Central memory CD8-positive, alpha-beta T cell (primary cell): ENCODE results near the gene CLDN8.

ENCODE experiments used
- ATAC-seq: fragments of 150-1000 bp; cut with Tn5 transposase; replicated peaks from 2 replicates; pipeline ENCODE4 v1.10.0; 2022; ENCODE audit warnings: mild to moderate bottlenecking, moderate FRiP score, moderate number of reproducible peaks; ENCODE audit not compliant: poor library complexity, severe bottlenecking; ENCODE audit errors: extremely low read depth
- DNase-seq, 2 donors: peaks; one replicate each; pipeline ENCODE4 v3.0.0; 2021; ENCODE audit warnings: low spot score in 2 of 2
- H3K27ac Mint-ChIP-seq: one replicate; pipeline ENCODE4 v1.8.0; 2022; ENCODE audit warnings: low read depth, mild to moderate bottlenecking, moderate library complexity, mixed read lengths
- H3K27me3 Mint-ChIP-seq: one replicate; pipeline ENCODE4 v1.8.0; 2022; ENCODE audit warnings: mixed read lengths
- H3K36me3 Mint-ChIP-seq: one replicate; pipeline ENCODE4 v1.8.0; 2022; ENCODE audit warnings: mild to moderate bottlenecking, moderate library complexity, mixed read lengths; ENCODE audit not compliant: insufficient read depth
- H3K4me1 Mint-ChIP-seq: one replicate; pipeline ENCODE4 v1.8.0; 2022; ENCODE audit warnings: mixed read lengths
- H3K4me3 Mint-ChIP-seq: one replicate; pipeline ENCODE4 v1.8.0; 2022; ENCODE audit warnings: mild to moderate bottlenecking, moderate library complexity, mixed read lengths
- H3K9me3 Mint-ChIP-seq: one replicate; pipeline ENCODE4 v1.8.0; 2022; ENCODE audit warnings: mixed read lengths

The CLDN8 gene

DNA sequence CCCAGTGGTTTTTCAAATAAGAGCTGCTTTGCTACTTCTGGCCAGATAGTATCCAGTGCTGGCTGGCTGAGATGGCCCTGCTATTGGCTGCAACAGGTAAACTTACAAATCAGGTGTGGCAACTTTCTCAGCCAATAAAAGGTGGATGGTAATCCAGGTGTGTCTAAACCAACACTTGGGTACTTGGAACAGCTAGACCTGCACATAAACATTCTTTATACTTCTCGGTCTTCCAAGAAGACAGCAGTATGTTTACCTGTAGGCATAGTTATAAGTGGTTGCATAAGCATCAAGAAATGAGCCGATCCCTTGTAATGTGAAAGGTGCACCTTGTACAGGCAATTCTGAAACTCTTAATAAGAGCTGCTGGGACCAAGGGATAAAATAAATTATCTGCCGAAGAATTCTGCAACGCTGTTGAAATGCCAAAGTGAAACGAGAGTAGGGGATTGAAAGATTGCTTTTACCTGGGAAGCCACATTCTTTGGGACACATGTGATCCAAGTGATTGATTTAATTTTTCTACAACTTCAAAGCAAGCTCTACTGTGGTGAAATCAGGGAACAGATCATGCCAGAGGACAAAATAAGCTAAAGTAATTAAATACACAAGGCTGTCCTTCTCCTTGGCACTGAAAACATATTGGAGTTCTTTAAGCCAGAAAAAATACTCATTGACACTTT lies at the start of gene CLDN8:
Gene CLDN8, minus strand, starts transcription at position 57 of the 683 bp plus-strand sequence. CDS start 172 bp downstream, outside the sequence.
- H3K4me3 Mint-ChIP-seq: no peak within 1 kb of the TSS
- DNase-seq (no peak), ATAC-seq (no peak)
- H3K9me3 Mint-ChIP-seq: peaks cover 4% of the 10 kb centered on the region
- H3K27me3 Mint-ChIP-seq: no peaks in the 10 kb centered on the region
- no peaks in the 10 kb centered on the region for H3K36me3 Mint-ChIP-seq
- H3K4me1 Mint-ChIP-seq: no peaks in the 10 kb centered on the region
- H3K27ac Mint-ChIP-seq: no peak within 1 kb of the TSS

GRCh38 chr21:30257773-30258172 lies 41.9 kb upstream of the CLDN8 start:
- Mint-ChIP-seq H3K4me1 (no peaks in the 10 kb centered on the region), H3K4me3 (no peak overlapping the region), H3K36me3 (no peaks in the 10 kb centered on the region), H3K9me3 (peaks cover 12% of the 10 kb centered on the region), H3K27ac (no peak overlapping the region), H3K27me3 (no peaks in the 10 kb centered on the region)
- no peak for DNase-seq
- no peak for ATAC-seq

DNA sequence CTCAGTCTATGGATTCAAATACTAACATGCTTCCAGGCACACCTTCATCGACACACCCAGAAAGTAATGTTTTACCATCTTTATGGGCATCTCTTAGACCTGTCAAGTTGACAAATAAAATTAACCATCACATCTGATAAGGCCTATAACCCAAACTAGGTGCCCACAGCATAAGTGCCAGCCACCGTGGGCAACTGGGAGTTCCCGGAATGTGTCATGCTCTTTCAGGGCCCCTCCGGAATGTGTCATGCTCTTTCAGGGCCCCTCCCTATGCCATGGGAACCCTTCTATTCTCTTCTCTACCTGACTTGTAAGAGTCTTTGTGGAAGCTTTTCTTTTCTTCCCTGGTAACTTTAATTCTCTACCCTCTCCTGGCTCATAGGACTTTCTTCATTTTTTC lies 40.2 kb upstream of the CLDN8 start:
- Mint-ChIP-seq H3K4me3 (no peak overlapping the region), H3K4me1 (no peaks in the 10 kb centered on the region), H3K9me3 (peaks cover 12% of the 10 kb centered on the region), H3K27me3 (no peaks in the 10 kb centered on the region), H3K36me3 (no peaks in the 10 kb centered on the region), H3K27ac (no peak overlapping the region)
- ATAC-seq (no peak), DNase-seq (no peak)

- DNase-seq (no peak), ATAC-seq (no peak)
- peaks cover 12% of the 10 kb centered on the region for H3K9me3 Mint-ChIP-seq
- no peaks in the 10 kb centered on the region for H3K4me1 Mint-ChIP-seq
- no peaks in the 10 kb centered on the region for H3K36me3 Mint-ChIP-seq
- no peaks in the 10 kb centered on the region for H3K27me3 Mint-ChIP-seq
- H3K4me3 Mint-ChIP-seq: no peak overlapping the region
- H3K27ac Mint-ChIP-seq: no peak overlapping the region
Measured at GRCh38 chr21:30255679-30256078, 39.8 kb upstream of the CLDN8 start.

DNA sequence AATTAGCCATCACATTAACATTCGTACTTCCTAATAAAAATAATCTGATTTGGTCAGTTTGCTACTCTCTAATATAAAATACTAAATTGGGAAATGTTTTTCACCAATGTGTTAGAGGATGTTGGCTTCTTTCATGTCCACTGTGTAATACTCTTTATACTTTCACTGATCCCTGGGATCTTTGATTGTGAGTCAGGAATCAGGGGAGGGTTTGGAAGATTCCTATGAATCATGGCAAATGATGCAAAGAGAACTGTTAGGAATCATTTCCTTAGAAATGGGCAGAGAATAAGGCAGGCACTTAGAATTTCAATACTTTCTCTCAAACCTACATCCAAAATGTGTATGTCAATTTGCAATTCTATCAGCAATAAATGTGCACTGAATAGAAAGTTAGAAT lies 35.9 kb upstream of the CLDN8 start:
- Mint-ChIP-seq H3K27ac (no peak overlapping the region), H3K27me3 (no peaks in the 10 kb centered on the region), H3K36me3 (no peaks in the 10 kb centered on the region), H3K9me3 (no peaks in the 10 kb centered on the region), H3K4me3 (no peak overlapping the region), H3K4me1 (no peaks in the 10 kb centered on the region)
- DNase-seq (no peak), ATAC-seq (no peak)

DNA sequence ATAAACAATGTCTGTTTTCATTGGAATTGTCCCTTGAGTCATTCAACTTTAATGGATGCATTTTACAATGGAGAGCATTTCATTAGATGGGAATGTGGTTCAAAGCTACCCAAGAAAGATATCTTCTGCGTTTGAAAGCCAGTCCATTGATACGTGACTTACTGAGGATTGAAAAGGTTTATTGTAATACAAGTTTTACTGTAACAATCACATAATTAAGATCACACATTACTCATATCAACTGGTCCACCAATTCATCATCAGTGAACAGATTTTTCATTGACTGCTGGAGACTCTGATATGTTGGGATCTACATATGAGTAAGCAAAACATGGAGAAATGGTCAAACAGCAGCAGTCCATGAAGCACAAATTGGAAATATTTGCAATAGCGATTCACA lies 34.0 kb upstream of the CLDN8 start:
- Mint-ChIP-seq H3K4me1 (no peaks in the 10 kb centered on the region), H3K27me3 (no peaks in the 10 kb centered on the region), H3K9me3 (no peaks in the 10 kb centered on the region), H3K27ac (no peak overlapping the region), H3K36me3 (no peaks in the 10 kb centered on the region), H3K4me3 (no peak overlapping the region)
- no peak for DNase-seq
- ATAC-seq: no peak

- ATAC-seq: no peak
- Mint-ChIP-seq H3K27ac (no peak overlapping the region), H3K36me3 (no peaks in the 10 kb centered on the region)
Measured at GRCh38 chr21:30248844-30249243, 32.9 kb upstream of the CLDN8 start.

DNA sequence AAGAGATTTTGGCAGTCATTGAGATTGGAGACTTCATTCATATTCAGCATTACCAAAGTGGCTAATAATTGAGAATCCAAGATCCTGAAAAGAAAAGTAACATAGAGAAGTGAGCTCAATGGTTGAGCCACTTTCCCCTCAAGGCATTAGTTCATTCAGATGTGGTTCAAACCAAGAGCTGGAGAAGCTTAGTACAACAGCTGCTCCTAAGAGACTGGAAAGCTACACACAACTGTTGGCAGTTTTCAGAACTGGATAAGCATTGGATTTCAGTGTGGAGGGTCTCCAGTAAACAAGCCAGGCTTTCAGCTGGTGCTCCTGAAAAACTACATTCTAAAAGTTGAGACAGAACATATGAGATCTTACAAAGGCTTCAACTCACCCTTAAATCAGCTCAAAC lies 29.2 kb upstream of the CLDN8 start:
- H3K4me1 Mint-ChIP-seq: no peaks in the 10 kb centered on the region

More at GRCh38 chr21:30248844-30249243, 32.9 kb upstream of the CLDN8 start:
- peaks cover 10% of the 10 kb centered on the region for H3K9me3 Mint-ChIP-seq
- no peaks in the 10 kb centered on the region for H3K27me3 Mint-ChIP-seq
- H3K4me3 Mint-ChIP-seq: no peak overlapping the region
- DNase-seq: no peak
- H3K4me1 Mint-ChIP-seq: no peaks in the 10 kb centered on the region

DNA sequence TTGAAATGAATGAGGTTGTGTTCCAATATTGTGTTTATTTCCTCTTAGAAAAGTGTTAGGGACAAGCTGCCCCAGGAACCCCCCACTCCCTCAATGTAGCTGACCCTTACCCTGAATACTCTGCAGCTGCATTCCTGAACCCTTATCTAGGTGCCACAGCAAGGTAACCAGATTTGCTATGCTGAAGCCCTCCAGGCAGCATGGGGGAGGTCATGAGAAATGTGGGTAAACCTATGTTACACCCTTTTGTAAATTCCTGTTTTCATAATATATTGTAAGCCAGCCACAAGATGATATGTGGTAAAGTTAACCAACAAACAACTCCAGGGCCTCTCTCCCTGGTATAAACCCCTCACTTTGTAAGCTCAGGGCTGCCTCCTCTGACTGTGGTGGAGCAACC lies 27.8 kb upstream of the CLDN8 start:
- Mint-ChIP-seq H3K9me3 (peaks cover 10% of the 10 kb centered on the region), H3K4me3 (no peak overlapping the region), H3K27ac (no peak overlapping the region), H3K36me3 (no peaks in the 10 kb centered on the region), H3K27me3 (no peaks in the 10 kb centered on the region), H3K4me1 (no peaks in the 10 kb centered on the region)
- no peak for DNase-seq
- ATAC-seq: no peak

More for the DNA sequence above, 29.2 kb upstream of the CLDN8 start:
- H3K27ac Mint-ChIP-seq: no peak overlapping the region
- peaks cover 10% of the 10 kb centered on the region for H3K9me3 Mint-ChIP-seq
- DNase-seq (no peak), ATAC-seq (no peak)
- no peaks in the 10 kb centered on the region for H3K36me3 Mint-ChIP-seq
- H3K4me3 Mint-ChIP-seq: no peak overlapping the region
- no peaks in the 10 kb centered on the region for H3K27me3 Mint-ChIP-seq

GRCh38 chr21:30240661-30241060 lies 24.8 kb upstream of the CLDN8 start:
- Mint-ChIP-seq H3K9me3 (peaks cover 10% of the 10 kb centered on the region), H3K27ac (no peak overlapping the region), H3K4me3 (no peak overlapping the region), H3K4me1 (no peaks in the 10 kb centered on the region), H3K27me3 (no peaks in the 10 kb centered on the region), H3K36me3 (no peaks in the 10 kb centered on the region)
- no peak for DNase-seq
- ATAC-seq: no peak

DNA sequence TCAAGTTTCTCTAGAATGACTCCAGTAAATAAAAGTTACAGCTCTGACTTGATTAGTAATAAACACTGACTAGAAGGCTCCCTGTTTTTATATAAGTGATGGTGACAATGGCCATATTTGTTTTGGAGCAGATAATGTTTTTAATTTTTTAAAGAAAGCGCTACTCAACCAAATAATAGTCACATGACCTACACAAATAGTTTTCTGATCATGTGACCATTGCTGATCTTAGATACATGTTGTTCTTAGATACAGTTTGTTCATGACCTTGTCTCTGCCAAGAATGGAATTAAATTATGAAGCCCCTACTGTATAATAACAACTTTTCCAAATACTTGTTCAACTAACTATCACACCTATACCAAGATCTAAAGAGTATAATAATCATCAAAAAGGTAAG lies 22.3 kb upstream of the CLDN8 start:
- Mint-ChIP-seq H3K27ac (no peak overlapping the region), H3K4me1 (no peaks in the 10 kb centered on the region), H3K4me3 (no peak overlapping the region), H3K36me3 (no peaks in the 10 kb centered on the region), H3K27me3 (no peaks in the 10 kb centered on the region), H3K9me3 (peaks cover 5% of the 10 kb centered on the region)
- no peak for DNase-seq
- no peak for ATAC-seq

- no peak for ATAC-seq
- Mint-ChIP-seq H3K36me3 (no peaks in the 10 kb centered on the region), H3K4me1 (no peaks in the 10 kb centered on the region), H3K4me3 (no peak overlapping the region), H3K27ac (no peak overlapping the region), H3K9me3 (peaks cover 17% of the 10 kb centered on the region), H3K27me3 (no peaks in the 10 kb centered on the region)
- no peak for DNase-seq
Measured at GRCh38 chr21:30234643-30235042, 18.7 kb upstream of the CLDN8 start.

DNA sequence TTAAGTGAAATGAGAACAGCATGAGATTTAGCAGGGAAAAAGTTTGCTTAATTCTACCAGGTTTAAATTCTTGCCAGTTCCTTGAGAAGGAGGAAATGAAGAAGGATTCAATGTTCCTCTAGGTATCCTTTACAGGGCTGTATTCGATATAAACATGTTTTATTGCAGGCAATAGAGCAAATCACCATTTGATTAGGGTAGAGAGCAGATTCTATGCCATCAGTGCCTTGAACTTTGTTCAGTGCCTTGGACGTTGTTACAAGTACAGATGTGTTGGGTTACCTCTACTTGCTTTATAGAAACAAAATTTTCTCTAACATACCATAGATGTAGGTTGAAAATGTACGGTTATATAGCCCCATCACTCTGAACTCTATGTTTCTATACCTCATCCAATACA lies 18.2 kb upstream of the CLDN8 start:
- no peaks in the 10 kb centered on the region for H3K27me3 Mint-ChIP-seq
- DNase-seq (no peak), ATAC-seq (no peak)
- no peak overlapping the region for H3K4me3 Mint-ChIP-seq
- no peaks in the 10 kb centered on the region for H3K4me1 Mint-ChIP-seq
- H3K36me3 Mint-ChIP-seq: no peaks in the 10 kb centered on the region
- H3K27ac Mint-ChIP-seq: no peak overlapping the region
- peaks cover 19% of the 10 kb centered on the region for H3K9me3 Mint-ChIP-seq
